NCI-H446 (cell line): Measurements from ENCODE around the gene TTC33.

ENCODE experiments used
- DNase-seq, 2 experiments: peaks; one replicate each; lab custom pipeline; 2025; lab: John Stamatoyannopoulos, UW

Gene TTC33

DNA sequence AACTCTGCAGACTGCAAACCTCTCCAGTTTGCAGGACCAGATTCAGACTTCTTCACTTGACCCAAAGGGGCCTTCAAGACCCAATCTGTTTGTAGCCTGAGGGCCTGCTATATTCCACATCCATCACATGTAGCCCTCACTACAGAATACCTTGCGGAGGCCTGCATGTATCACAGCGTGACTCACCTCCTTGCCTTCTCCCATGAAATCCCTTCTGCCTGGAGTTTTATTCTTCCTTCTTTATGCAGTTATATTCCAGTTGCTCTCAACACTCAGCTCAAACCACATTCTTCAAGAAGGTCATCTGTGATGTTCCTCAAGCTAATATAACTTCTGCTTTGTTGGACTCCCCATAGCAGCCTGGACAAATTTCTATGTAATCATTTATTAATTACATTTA lies 274.5 kb downstream of the TTC33 start:
- DNase-seq, result no peak

DNA sequence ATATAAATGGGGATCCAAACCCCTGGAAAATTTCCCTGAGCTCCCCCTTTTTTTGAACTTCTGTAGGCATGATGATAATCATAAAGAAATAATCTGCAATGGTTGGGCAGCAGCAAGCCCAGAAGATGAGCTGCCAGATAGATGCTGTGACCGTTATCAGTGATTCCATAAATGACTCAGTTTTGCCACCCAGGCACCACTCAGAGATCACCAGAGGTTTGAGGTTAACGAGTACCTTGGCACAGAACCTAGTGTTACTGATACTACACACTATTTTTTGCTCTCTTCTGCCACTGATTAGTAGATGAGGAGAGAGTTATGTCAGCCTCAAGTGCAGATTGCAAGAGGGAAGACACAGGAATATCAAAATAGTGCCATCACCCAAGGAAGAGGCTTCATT lies 275.4 kb downstream of the TTC33 start:
- DNase-seq, result no peak

DNA sequence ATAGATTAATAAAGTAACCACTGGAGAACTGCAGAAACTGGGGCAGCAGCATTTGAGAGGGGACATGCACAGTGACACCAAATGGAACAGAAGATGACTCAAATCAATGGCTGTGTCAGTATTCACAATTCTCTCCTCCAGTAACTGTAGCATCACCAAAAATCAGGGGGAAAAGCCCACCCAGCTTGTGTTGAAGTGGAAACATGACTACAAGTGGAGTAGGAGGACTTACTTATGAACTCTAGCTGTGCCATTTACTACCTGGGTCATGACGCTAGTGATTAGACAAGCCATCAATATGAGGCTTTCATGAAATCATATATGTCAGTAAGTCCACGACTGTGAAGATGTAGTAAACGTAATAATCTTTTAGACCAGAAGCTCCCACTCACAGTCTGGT lies 275.8 kb downstream of the TTC33 start:
- no peak for DNase-seq

DNA sequence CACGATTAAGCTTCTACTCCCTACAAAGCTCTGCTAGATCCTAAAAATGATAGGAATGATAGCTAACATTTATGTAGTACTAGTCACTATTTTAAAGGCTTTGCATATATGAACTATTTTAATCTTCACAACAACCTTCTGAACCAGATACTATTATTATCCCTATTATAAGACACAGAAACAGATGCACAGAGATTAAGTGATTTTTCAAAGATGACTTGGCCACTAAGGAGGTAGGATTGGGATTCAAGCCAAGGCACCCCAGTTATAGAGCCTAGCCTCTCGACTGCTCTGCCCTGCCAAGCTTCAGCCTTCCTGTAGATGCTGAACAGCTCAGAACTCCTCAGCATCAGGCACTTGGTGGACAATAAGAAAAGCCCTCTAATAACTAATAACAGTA lies 277.0 kb downstream of the TTC33 start:
- DNase-seq, result no peak

DNA sequence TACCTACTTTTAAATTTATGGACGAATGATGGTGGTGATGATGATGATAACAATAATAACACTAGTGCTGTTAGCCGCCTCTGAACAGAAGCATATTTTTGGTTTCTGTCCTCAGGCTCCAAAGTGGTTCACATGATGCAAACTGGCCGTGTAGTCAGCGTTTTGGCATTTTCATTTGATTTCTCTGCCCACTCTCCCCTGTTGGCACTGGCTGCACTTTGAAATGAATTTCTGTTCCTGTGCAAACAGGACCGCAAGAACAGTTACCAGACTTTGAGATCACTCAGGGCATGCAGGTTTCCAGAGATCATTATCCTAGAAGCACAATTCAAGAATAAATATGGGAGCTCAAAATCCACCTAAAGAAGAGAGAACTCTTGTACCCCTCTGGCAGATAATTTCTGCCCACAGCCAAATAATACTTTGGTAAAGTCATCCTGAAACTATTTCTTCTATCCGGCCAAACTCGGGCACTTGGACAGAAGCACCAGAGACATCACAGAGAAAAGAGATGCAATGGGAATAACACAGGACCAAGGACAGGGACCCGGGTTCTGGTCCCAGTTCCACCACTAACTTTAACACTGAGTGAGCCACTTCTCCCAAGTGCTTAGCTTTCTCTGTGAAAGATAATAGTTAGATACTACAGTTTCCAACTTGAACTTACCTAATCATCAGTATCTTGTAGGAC lies 277.8 kb downstream of the TTC33 start:
- no peak for DNase-seq

DNA sequence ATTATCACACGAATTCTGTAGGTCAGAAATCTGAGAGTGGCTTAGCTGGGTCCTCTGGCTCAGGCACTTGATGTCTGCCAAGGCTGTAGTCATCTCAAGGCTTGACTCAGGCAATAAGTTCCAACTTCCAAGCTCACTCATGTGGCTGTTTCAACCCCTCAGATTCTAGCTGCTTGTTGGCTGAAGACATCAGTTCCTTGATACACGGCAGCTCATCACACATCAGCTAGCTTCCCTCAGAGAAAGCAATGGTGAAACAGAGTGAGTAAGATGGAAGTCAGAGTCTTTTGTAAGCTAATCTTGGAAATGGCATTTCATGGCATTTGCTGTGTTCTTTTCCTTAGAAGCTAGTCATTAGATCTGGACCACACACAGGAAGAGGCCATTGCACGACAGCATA lies 280.2 kb downstream of the TTC33 start:
- no peak for DNase-seq

DNA sequence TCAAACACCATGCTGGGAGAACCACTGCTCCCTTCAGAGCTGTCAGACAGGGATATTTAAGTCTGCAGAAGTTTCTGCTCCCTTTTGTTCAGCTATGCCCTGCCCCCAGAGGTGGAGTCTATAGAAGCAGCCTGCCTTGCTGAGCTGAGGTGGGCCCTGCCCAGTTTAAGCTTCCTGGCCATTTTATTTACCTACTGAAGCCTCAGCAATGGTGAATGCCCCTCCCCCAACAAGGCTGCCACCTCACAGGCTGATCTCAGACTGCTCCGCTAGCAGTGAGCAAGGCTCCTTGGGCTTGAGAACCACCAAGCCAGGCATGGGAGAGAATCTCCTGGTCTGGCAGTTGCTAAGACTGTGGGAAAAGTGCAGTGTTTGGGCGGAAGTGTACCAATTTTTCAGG lies 281.5 kb downstream of the TTC33 start:
- no peak for DNase-seq

DNA sequence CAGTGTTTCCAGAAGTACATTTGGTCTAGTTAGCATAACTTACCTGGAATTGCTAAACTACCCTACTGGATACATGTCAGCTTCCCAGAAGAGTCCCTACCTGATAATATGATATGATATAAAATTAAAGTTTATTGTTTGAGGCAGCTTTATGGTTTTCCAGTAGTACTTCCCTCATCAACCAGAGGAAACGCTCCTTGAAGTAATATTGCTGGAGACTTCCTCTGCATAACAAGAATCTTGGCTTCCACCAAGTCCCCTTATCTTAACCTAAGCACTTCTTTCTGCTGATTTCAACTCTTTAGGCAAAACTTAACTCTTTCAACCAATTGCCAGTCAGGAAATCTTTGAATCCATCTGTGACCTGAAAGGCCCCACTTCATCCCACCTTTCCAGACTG lies 290.3 kb downstream of the TTC33 start:
- DNase-seq, result no peak

DNA sequence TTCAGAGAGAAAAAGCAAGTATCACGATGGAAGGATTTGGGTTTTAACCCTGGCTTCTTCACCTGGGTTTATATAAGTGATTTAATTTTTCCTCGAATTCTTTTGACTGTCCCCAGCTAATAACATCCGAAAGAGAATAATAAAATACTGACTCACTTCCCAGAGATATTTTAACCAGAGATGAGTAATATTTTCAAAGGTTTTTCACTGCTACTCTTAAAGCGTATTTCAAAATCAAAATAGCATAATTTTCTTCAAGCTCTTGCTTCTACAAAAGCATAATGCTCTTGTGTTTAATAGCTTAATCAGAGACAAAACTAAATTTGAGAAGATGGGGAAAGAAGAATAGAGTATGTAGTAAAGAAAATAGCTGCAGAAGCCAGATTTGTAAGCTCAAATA lies 291.2 kb downstream of the TTC33 start:
- no peak for DNase-seq
